GM21526 (cell line): Measurements from ENCODE around the gene ATP8A2.
"Not testable (repeated sequence)": the region's sequence is repeated elsewhere in the genome, so short reads cannot be mapped to it uniquely, and the experiment has no call there.

Experiments used
- ATAC-seq: cut with Tn5 transposase; IDR thresholded peaks from one replicate; pipeline ENCODE4 v1.9.1; 2021; ENCODE audit warnings: moderate library complexity; ENCODE audit not compliant: unreplicated experiment, low FRiP score

ATP8A2 gene

GRCh38 chr13:25939961-25940687 is 568.4 kb downstream of the ATP8A2 start:
- ATAC-seq, result no peak

- ATAC-seq, result no peak
Measured at GRCh38 chr13:25943081-25943480, 571.3 kb downstream of the ATP8A2 start.

- ATAC-seq, result no peak
Measured at GRCh38 chr13:25943658-25944057, 571.9 kb downstream of the ATP8A2 start.

GRCh38 chr13:25945596-25945995 is 573.8 kb downstream of the ATP8A2 start:
- no peak for ATAC-seq

- ATAC-seq, result no peak
Measured at GRCh38 chr13:25946321-25946720, 574.5 kb downstream of the ATP8A2 start.

GRCh38 chr13:25948910-25949309 is 577.1 kb downstream of the ATP8A2 start:
- no peak for ATAC-seq

- no peak for ATAC-seq
Measured at GRCh38 chr13:25951831-25952230, 580.1 kb downstream of the ATP8A2 start.

- not testable (repeated sequence) for ATAC-seq
Measured at GRCh38 chr13:25954080-25954479, 582.3 kb downstream of the ATP8A2 start.

- not testable (repeated sequence) for ATAC-seq
Measured at GRCh38 chr13:25954943-25955342, 583.2 kb downstream of the ATP8A2 start.

- no peak for ATAC-seq
Measured at GRCh38 chr13:25958986-25959385, 587.2 kb downstream of the ATP8A2 start.

GRCh38 chr13:25961294-25961693 is 589.5 kb downstream of the ATP8A2 start:
- ATAC-seq, result no peak

GRCh38 chr13:25963674-25964073 is 591.9 kb downstream of the ATP8A2 start:
- no peak for ATAC-seq

GRCh38 chr13:25965596-25965995 is 593.8 kb downstream of the ATP8A2 start:
- no peak for ATAC-seq

GRCh38 chr13:25966086-25966485 is 594.3 kb downstream of the ATP8A2 start:
- ATAC-seq, result no peak

- no peak for ATAC-seq
Measured at GRCh38 chr13:25967144-25967543, 595.4 kb downstream of the ATP8A2 start.

GRCh38 chr13:25971047-25971446 is 599.3 kb downstream of the ATP8A2 start:
- no peak for ATAC-seq

- ATAC-seq, result no peak
Measured at GRCh38 chr13:25971459-25972145, 599.8 kb downstream of the ATP8A2 start.

- no peak for ATAC-seq
Measured at GRCh38 chr13:25973085-25973484, 601.3 kb downstream of the ATP8A2 start.

- no peak for ATAC-seq
Measured at GRCh38 chr13:25973576-25973975, 601.8 kb downstream of the ATP8A2 start.

GRCh38 chr13:25977216-25977615 is 605.4 kb downstream of the ATP8A2 start:
- ATAC-seq, result no peak

- no peak for ATAC-seq
Measured at GRCh38 chr13:25977671-25978070, 605.9 kb downstream of the ATP8A2 start.

GRCh38 chr13:25978961-25979360 is 607.2 kb downstream of the ATP8A2 start:
- no peak for ATAC-seq
